Heart left ventricle (tissue), 16 donors: ENCODE results near the gene ACACA. TPM values are rescaled to one million over a fixed set of nuclear protein-coding genes. Genes with fewer than 3 reads are reported as not detected.

Experiments used
- ATAC-seq, 4 donors: fragments of 200-7000 bp; cut with Tn5 transposase; one replicate each; pipeline ENCODE4 v1.9.1; 2020 to 2022; ENCODE audit warnings: moderate library complexity in 4 of 4, mild to moderate bottlenecking in 3 of 4, moderate number of reproducible peaks in 1 of 4
- DNase-seq, 5 donors: peaks; one replicate each; pipeline ENCODE4 v3.0.0-alpha.2; 2020
- H3K27ac ChIP-seq, 12 donors: fragments of 200-600 bp; sonication (generic) in 4 of 12; one replicate each; pipeline versions ENCODE4 v1.5.0 to v1.8.0; 2016 to 2022; ENCODE audit warnings: mild to moderate bottlenecking in 2 of 12
- H3K27me3 ChIP-seq, 9 donors: fragments of 200-600 bp; sonication (generic) in 2 of 9; one replicate each; pipeline versions ENCODE4 v1.5.1 to v1.8.0; 2016 to 2022; ENCODE audit warnings: mild to moderate bottlenecking in 3 of 9
- H3K36me3 ChIP-seq, 9 donors: fragments of 200-600 bp; sonication (generic) in 2 of 9; one replicate each; pipeline versions ENCODE4 v1.5.0 to v1.8.0; 2018 to 2022; ENCODE audit warnings: mild to moderate bottlenecking in 2 of 9
- H3K4me1 ChIP-seq, 12 donors: fragments of 200-600 bp; sonication (generic) in 4 of 12; one replicate each; pipeline versions ENCODE4 v1.5.0 to v1.8.0; 2016 to 2022; ENCODE audit warnings: mild to moderate bottlenecking in 3 of 12
- H3K4me3 ChIP-seq, 12 donors: fragments of 200-600 bp; sonication (generic) in 4 of 12; one replicate each; pipeline versions ENCODE4 v1.5.0 to v1.8.0; 2017 to 2022; ENCODE audit warnings: mild to moderate bottlenecking in 9 of 12, moderate library complexity in 4 of 12
- H3K9me3 ChIP-seq, 12 donors: fragments of 200-600 bp; sonication (generic) in 4 of 12; one replicate each; pipeline versions ENCODE4 v1.5.0 to v1.8.0; 2016 to 2022; ENCODE audit warnings: mild to moderate bottlenecking in 1 of 12
- CTCF ChIP-seq, 12 donors: fragments of 200-600 bp; sonication (generic) in 4 of 12; IDR thresholded peaks; one replicate each; pipeline versions ENCODE4 v1.5.0 to v1.8.0; 2018 to 2022; ENCODE audit warnings: antibody characterized with exemption in 12 of 12, mild to moderate bottlenecking in 5 of 12
- POLR2A ChIP-seq, 2 donors: fragments of 450-650 bp; IDR thresholded peaks; one replicate each; pipeline ENCODE4 v1.6.1; 2017; ENCODE audit warnings: antibody characterized with exemption in 2 of 2, mild to moderate bottlenecking in 2 of 2, moderate library complexity in 2 of 2
- WGBS, 4 donors: extraction: QIAGEN DNeasy Blood & Tissue Kit in 2 of 4; methylation state at CpG; one replicate each; pipeline versions ENCODE4 v1.1.5 to v1.1.7; 2013 to 2018; 5-methylcytosine and 5-hydroxymethylcytosine counted together
- intact Hi-C, 10 donors: fragments of 100-400 bp; cut with DNase I; formaldehyde crosslinking; loops; one replicate each; pipeline versions ENCODE4 v1.11.1 to v1.14.2; 2022
- polyA plus RNA-seq, 2 donors: library from polyadenylated mRNA; stranded (reverse); fragments of 200-250 nt; gene quantifications; one replicate each; pipeline ENCODE4 v1.2.3, GENCODE V29; 2013
- total RNA-seq, 9 donors: library from RNA; depleted of rRNA in 2 of 9; stranded (reverse); fragments of >200 nt in 2 of 9; fragmentation: NEBNext Ultra II Directional in 3 of 9; extraction: Animal tissue kit (Norgen Biotek cat#: 25700) in 3 of 9; gene quantifications; one replicate each; pipeline versions ENCODE4 v1.1.0 to v1.2.4, GENCODE V29; 2016 to 2023
- donor health status: ischemic (EF 13 %, LVEDD 7.1; RV severe dilation, severe dysfunction).
- donor health status: healthy with polysubstance abuse.
- donor health status: DM: no; HTN: yes; CAD: no.
- donor health status: DM: no; HTN: no; CAD: no.
- donor health status: ischemic (EF 25% LVEDD 6.9; RV normal size, moderate dysfunction).
- donor health status: ischemic (EF 25% LVEDD 5.7; RV mildly dilated, moderate dysfunction).
- donor health status: healthy.
- donor health status: DM: yes; HTN: yes; CAD: no.
- donor health status: ischemic (EF 35%, LVEDD 5.7; RV mildly dilated, moderate dysfunction).
- donor health status: nonischemic (EF 11% LVEDD 7.7; RV severe dilation, severe dysfunction).
- donor health status: DM: yes; HTN: yes; CAD: no.
- donor health status: PGD.
- donor health status: ischemic (EF 29% LVEDD 5.4; RV normal size, mild dysfunction).
- donor health status: nonischemic (EF 23%, LVEDD 6.1; RV moderate dilation, normal function).

The ACACA gene
- total and polyA plus RNA-seq, 11 donors = 6.2 to 33.0 (median 15.8) TPM

- DNase-seq (no peak), ATAC-seq (no peak)
- H3K9me3 ChIP-seq = no peaks in the 10 kb centered on the region
- H3K27ac ChIP-seq = no peak overlapping the region
- no peaks in the 10 kb centered on the region for H3K27me3 ChIP-seq
- WGBS, 4 donors = 91 to 96% (median 95%) methylated on average over 1 of the region's 1 CpG
- intact Hi-C loops = loop anchor here in 6 of 10 donors (10.0 kb wide), 2 partner anchors 599 to 609 kb away; no protein-coding TSS in a partner anchor
- TF ChIP-seq CTCF (IDR thresholded peaks at IDR 0.05) (no peak), POLR2A (IDR thresholded peaks at IDR 0.05) (no peak)
- no peak overlapping the region for H3K4me3 ChIP-seq
- peaks cover 0 to 85% (median 38%) of the 10 kb centered on the region in 9 donors for H3K36me3 ChIP-seq
- no peaks in the 10 kb centered on the region for H3K4me1 ChIP-seq
These were observed 172.5 kb downstream of the ACACA start for GRCh38 chr17:37234106-37234505.

DNA sequence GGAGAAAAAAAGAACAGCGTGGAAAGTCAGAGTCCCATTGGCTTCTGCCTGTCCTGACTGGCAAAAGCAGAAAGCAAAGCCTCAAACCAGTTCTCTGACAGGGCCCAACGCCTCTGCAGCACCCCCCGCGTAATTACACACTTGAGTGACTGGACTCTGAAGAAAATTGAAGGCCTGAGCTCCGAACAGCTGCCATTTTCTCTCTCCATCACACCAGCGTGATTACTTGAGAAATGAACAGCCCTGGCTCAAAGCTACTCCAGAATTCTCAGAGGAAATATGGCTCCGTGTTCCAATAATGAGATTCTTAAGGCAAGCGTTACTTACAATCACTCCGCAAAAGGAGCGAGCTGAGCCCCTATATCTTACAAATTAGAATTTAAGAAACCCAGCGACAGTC, 173.6 kb downstream of the ACACA start:
- Histone ChIP-seq H3K36me3 (peaks cover 0 to 83% (median 29%) of the 10 kb centered on the region in 9 donors), H3K27ac (no peak overlapping the region), H3K4me1 (no peaks in the 10 kb centered on the region), H3K4me3 (no peak overlapping the region), H3K27me3 (no peaks in the 10 kb centered on the region), H3K9me3 (no peaks in the 10 kb centered on the region)
- no peak for ATAC-seq
- intact Hi-C loops = loop anchor here in 6 of 10 donors (10.0 kb wide), 2 partner anchors 598 to 608 kb away; no protein-coding TSS in a partner anchor
- TF ChIP-seq POLR2A (IDR thresholded peaks at IDR 0.05) = no peak
- no peak for TF ChIP-seq CTCF (IDR thresholded peaks at IDR 0.05)
- no peak for DNase-seq
- 93 to 97% (median 95%) methylated on average over 11 of the region's 11 CpGs for WGBS, 4 donors

DNA sequence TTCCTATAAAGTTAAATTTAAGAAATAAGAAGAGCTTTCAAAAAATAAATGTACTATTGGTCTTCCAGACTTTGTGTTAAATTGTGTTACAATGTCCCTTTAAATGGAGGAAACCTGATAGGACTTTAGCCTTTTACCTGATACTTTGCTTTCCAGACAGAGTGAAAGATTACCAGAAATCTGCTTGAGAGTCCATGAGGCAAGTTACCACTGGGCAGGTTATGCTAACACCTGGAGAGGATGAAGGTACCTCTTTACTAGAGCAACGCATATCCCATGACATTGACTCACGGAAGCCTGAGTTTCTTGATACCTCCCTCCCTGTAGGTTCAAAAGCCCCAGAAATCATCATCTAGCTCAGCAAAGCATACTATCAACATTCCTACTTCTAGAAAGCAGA, 174.7 kb downstream of the ACACA start:
- WGBS, 4 donors = 95 to 100% (median 99%) methylated on average over 2 of the region's 2 CpGs
- DNase-seq (no peak), ATAC-seq (no peak)
- no peak for TF ChIP-seq POLR2A (IDR thresholded peaks at IDR 0.05)
- no peak for TF ChIP-seq CTCF (IDR thresholded peaks at IDR 0.05)
- Histone ChIP-seq H3K27ac (no peak overlapping the region), H3K9me3 (no peaks in the 10 kb centered on the region), H3K36me3 (peaks cover 0 to 72% (median 24%) of the 10 kb centered on the region in 9 donors), H3K4me1 (no peaks in the 10 kb centered on the region), H3K27me3 (no peaks in the 10 kb centered on the region), H3K4me3 (no peak overlapping the region)
- intact Hi-C loops = loop anchor here in 6 of 10 donors (10.0 kb wide), 2 partner anchors 597 to 607 kb away; no protein-coding TSS in a partner anchor

GRCh38 chr17:37230633-37231032, 176.0 kb downstream of the ACACA start:
- no peak overlapping the region for H3K27ac ChIP-seq
- H3K9me3 ChIP-seq = no peaks in the 10 kb centered on the region
- H3K36me3 ChIP-seq = peaks cover 0 to 68% (median 29%) of the 10 kb centered on the region in 9 donors
- no peak overlapping the region for H3K4me3 ChIP-seq
- intact Hi-C loops = loop anchor here in 6 of 10 donors (10.0 kb wide), 2 partner anchors 596 to 606 kb away; no protein-coding TSS in a partner anchor
- no peak for TF ChIP-seq CTCF (IDR thresholded peaks at IDR 0.05)
- TF ChIP-seq POLR2A (IDR thresholded peaks at IDR 0.05) = no peak
- ATAC-seq (no peak), DNase-seq (no peak)
- H3K4me1 ChIP-seq = no peaks in the 10 kb centered on the region
- WGBS, 4 donors = 89 to 98% (median 94%) methylated on average over 1 of the region's 1 CpG
- no peaks in the 10 kb centered on the region for H3K27me3 ChIP-seq
